H9 (cell line): ENCODE measurements around the gene CFAP299. TPM values are rescaled to one million over a fixed set of nuclear protein-coding genes. Genes with fewer than 3 reads are reported as not detected.

Source experiments
- DNase-seq: peaks from one replicate; pipeline ENCODE4 v3.0.0-alpha.2; 2017
- H2AFZ ChIP-seq: one replicate; pipeline ENCODE4 v1.6.1; 2013; ENCODE audit warnings: mild to moderate bottlenecking, low read length, control low read depth, moderate library complexity
- H2AK5ac ChIP-seq: 2 replicates; pipeline ENCODE4 v1.6.1; 2013; ENCODE audit warnings: low read length, control low read depth, mixed read lengths; ENCODE audit not compliant: insufficient read length
- H2BK120ac ChIP-seq: one replicate; pipeline ENCODE4 v1.6.1; 2013; ENCODE audit warnings: low read depth, mild to moderate bottlenecking, low read length, control low read depth, inconsistent platforms; ENCODE audit not compliant: poor library complexity, severe bottlenecking
- H2BK12ac ChIP-seq: 2 replicates; pipeline ENCODE4 v1.6.1; 2013; ENCODE audit warnings: low read length, control low read depth, mixed read lengths, low read depth; ENCODE audit not compliant: insufficient read length
- H2BK15ac ChIP-seq: 2 replicates; pipeline ENCODE4 v1.6.1; 2013; ENCODE audit warnings: low read depth, low read length, control low read depth
- H2BK20ac ChIP-seq: one replicate; pipeline ENCODE4 v1.6.1; 2013; ENCODE audit warnings: low read depth, mild to moderate bottlenecking, low read length, control low read depth, inconsistent platforms; ENCODE audit not compliant: poor library complexity, severe bottlenecking
- H2BK5ac ChIP-seq: 2 replicates; pipeline ENCODE4 v1.6.1; 2013; ENCODE audit warnings: low read length, control low read depth, mixed read lengths; ENCODE audit not compliant: insufficient read length
- H3K14ac ChIP-seq: 2 replicates; pipeline ENCODE4 v1.6.1; 2013; ENCODE audit warnings: low read length, control low read depth; ENCODE audit not compliant: insufficient read depth
- H3K18ac ChIP-seq: 2 replicates; pipeline ENCODE4 v1.6.1; 2013; ENCODE audit warnings: low read depth, mild to moderate bottlenecking, mixed read lengths, low read length, control low read depth; ENCODE audit not compliant: insufficient read length
- H3K23ac ChIP-seq: 2 replicates; pipeline ENCODE4 v1.6.1; 2013; ENCODE audit warnings: low read length, control low read depth, mixed read lengths, low read depth; ENCODE audit not compliant: insufficient read length
- H3K23me2 ChIP-seq: 2 replicates; pipeline ENCODE4 v1.6.1; 2013; ENCODE audit warnings: low read depth, mild to moderate bottlenecking, mixed read lengths, low read length, control low read depth; ENCODE audit not compliant: insufficient read length, poor library complexity, severe bottlenecking
- H3K27ac ChIP-seq: 2 replicates; pipeline ENCODE4 v1.5.1; 2013; ENCODE audit warnings: low read length, control low read depth, mixed read lengths, low read depth; ENCODE audit not compliant: insufficient read length
- H3K27me3 ChIP-seq: 2 replicates; pipeline ENCODE4 v1.6.1; 2013; ENCODE audit warnings: low read length, control low read depth, inconsistent platforms; ENCODE audit not compliant: insufficient read depth
- H3K4ac ChIP-seq: 2 replicates; pipeline ENCODE4 v1.6.1; 2013; ENCODE audit warnings: low read depth, mild to moderate bottlenecking, control low read depth, inconsistent platforms, low read length, moderate library complexity
- H3K4me1 ChIP-seq: 2 replicates; pipeline ENCODE4 v1.6.1; 2013; ENCODE audit warnings: low read length, control low read depth, inconsistent platforms; ENCODE audit not compliant: insufficient read depth
- H3K4me2 ChIP-seq: 2 replicates; pipeline ENCODE4 v1.6.1; 2013; ENCODE audit warnings: low read length, control low read depth, mixed read lengths; ENCODE audit not compliant: insufficient read length, insufficient read depth
- H3K56ac ChIP-seq: 2 replicates; pipeline ENCODE4 v1.6.1; 2013; ENCODE audit warnings: low read depth, mild to moderate bottlenecking, mixed read lengths, low read length, control low read depth; ENCODE audit not compliant: insufficient read length
- H3K79me1 ChIP-seq: 2 replicates; pipeline ENCODE4 v1.6.1; 2013; ENCODE audit warnings: low read depth, mild to moderate bottlenecking, moderate library complexity, low read length, control low read depth, inconsistent platforms; ENCODE audit not compliant: insufficient read depth, poor library complexity, severe bottlenecking
- H3K79me2 ChIP-seq: 2 replicates; pipeline ENCODE4 v1.6.1; 2013; ENCODE audit warnings: low read length, control low read depth, inconsistent platforms; ENCODE audit not compliant: insufficient read depth
- H3K9ac ChIP-seq: 2 replicates; pipeline ENCODE4 v1.6.1; 2013; ENCODE audit warnings: low read length, control low read depth, mixed read lengths; ENCODE audit not compliant: insufficient read length; ENCODE audit errors: extremely low read depth
- H3K9me3 ChIP-seq: one replicate; pipeline ENCODE4 v1.6.1; 2013; ENCODE audit warnings: low read depth, low read length, inconsistent platforms; ENCODE audit not compliant: control insufficient read depth
- H3T11ph ChIP-seq: one replicate; pipeline ENCODE4 v1.6.1; 2013; ENCODE audit warnings: mild to moderate bottlenecking, low read length, control low read depth, inconsistent platforms
- H4K20me1 ChIP-seq: one replicate; pipeline ENCODE4 v1.6.1; 2013; ENCODE audit not compliant: control insufficient read depth, insufficient read length, insufficient read depth
- H4K5ac ChIP-seq: 2 replicates; pipeline ENCODE4 v1.6.1; 2013; ENCODE audit warnings: low read depth, mild to moderate bottlenecking, mixed read lengths, low read length, control low read depth; ENCODE audit not compliant: insufficient read length
- H4K8ac ChIP-seq: replicated peaks from 2 replicates; pipeline ENCODE4 v1.6.1; 2013; ENCODE audit warnings: low read length, control low read depth, mixed read lengths, low read depth; ENCODE audit not compliant: insufficient read length
- H4K91ac ChIP-seq: 2 replicates; pipeline ENCODE4 v1.6.1; 2013; ENCODE audit warnings: low read depth, mild to moderate bottlenecking, moderate library complexity, mixed read lengths, low read length, control low read depth; ENCODE audit not compliant: insufficient read length
- H3K27ac Mint-ChIP-seq, 3 experiments: 2 replicates in 2 of 3; 3 replicates in 1 of 3; pipeline ENCODE4 v1.8.0; 2020 to 2021; ENCODE audit warnings: mixed read lengths in 3 of 3, mild to moderate bottlenecking in 1 of 3, moderate library complexity in 1 of 3
- H3K27me3 Mint-ChIP-seq: 2 replicates; pipeline ENCODE4 v1.8.0; 2021; ENCODE audit warnings: low read depth, mild to moderate bottlenecking, moderate library complexity, mixed read lengths
- H3K36me3 Mint-ChIP-seq, 3 experiments: 2 replicates in 2 of 3; 3 replicates in 1 of 3; pipeline ENCODE4 v1.8.0; 2020 to 2021; ENCODE audit warnings: low read depth in 3 of 3, mixed read lengths in 3 of 3; ENCODE audit not compliant: insufficient read depth in 1 of 3
- H3K4me1 Mint-ChIP-seq, 2 experiments: 2 replicates each; pipeline ENCODE4 v1.8.0; 2020; ENCODE audit warnings: mixed read lengths in 2 of 2
- H3K4me3 Mint-ChIP-seq, 2 experiments: 2 replicates in 1 of 2; 3 replicates in 1 of 2; pipeline ENCODE4 v1.8.0; 2020 to 2021; ENCODE audit warnings: mild to moderate bottlenecking in 2 of 2, mixed read lengths in 2 of 2, moderate library complexity in 1 of 2
- H3K9me3 Mint-ChIP-seq, 2 experiments: 2 replicates in 1 of 2; 3 replicates in 1 of 2; pipeline ENCODE4 v1.8.0; 2020; ENCODE audit warnings: mild to moderate bottlenecking in 2 of 2, mixed read lengths in 2 of 2, moderate library complexity in 1 of 2
- CTCF ChIP-seq: fragments of 200-600 bp; sonication (generic); conservative IDR thresholded peaks from 3 replicates; pipeline ENCODE4 v1.8.0; 2021; ENCODE audit warnings: antibody characterized with exemption, mild to moderate bottlenecking
- WGBS: extraction: QIAGEN DNeasy Blood & Tissue Kit; methylation state at CpG from one replicate; pipeline ENCODE4 v1.1.7; 2013; ENCODE audit warnings: missing lambda C conversion rate, low lambda C conversion rate, mixed read lengths; ENCODE audit not compliant: insufficient read length; ENCODE audit errors: extremely low coverage; 5-methylcytosine and 5-hydroxymethylcytosine counted together
- total RNA-seq: library from RNA; stranded (reverse); gene quantifications from 2 replicates; pipeline ENCODE4 v1.2.1, GENCODE V29; 2021

The CFAP299 gene
- total RNA-seq, 1 experiment from 2014 or later: not detected

GRCh38 chr4:80413086-80413485 is 77.6 kb downstream of the CFAP299 start:
- H3K4me1 Mint-ChIP-seq: peaks cover 4 to 8% of the 10 kb centered on the region in 2 experiments
- no peaks in the 10 kb centered on the region for H3K79me2 ChIP-seq
- no peak overlapping the region for H3K18ac ChIP-seq
- H3K14ac ChIP-seq: no peak overlapping the region
- no peak overlapping the region for H3K56ac ChIP-seq
- H3K27ac Mint-ChIP-seq: no peak overlapping the region
- no peak overlapping the region for H2AK5ac ChIP-seq
- no peaks in the 10 kb centered on the region for H3K9me3 ChIP-seq
- no peaks in the 10 kb centered on the region for H3K9me3 Mint-ChIP-seq
- TF ChIP-seq CTCF: no peak
- no peak overlapping the region for H2BK15ac ChIP-seq
- H3K27me3 ChIP-seq: no peaks in the 10 kb centered on the region
- no peak overlapping the region for H3K9ac ChIP-seq
- no peak overlapping the region for H3K4me3 Mint-ChIP-seq
- H3K23me2 ChIP-seq: no peaks in the 10 kb centered on the region
- H2BK120ac ChIP-seq: no peak overlapping the region
- no peaks in the 10 kb centered on the region for H3K79me1 ChIP-seq
- H4K8ac ChIP-seq: no peak overlapping the region
- H3T11ph ChIP-seq: no peak overlapping the region
- H3K4me2 ChIP-seq: no peak overlapping the region
- no peak overlapping the region for H2AFZ ChIP-seq
- H4K5ac ChIP-seq: no peak overlapping the region
- no peak overlapping the region for H4K91ac ChIP-seq
- WGBS: no CpG with 5 or more reads among the region's 2 CpGs
- H3K4ac ChIP-seq: no peak overlapping the region
- H3K36me3 Mint-ChIP-seq: no peaks in the 10 kb centered on the region
- no peak overlapping the region for H3K23ac ChIP-seq
- no peaks in the 10 kb centered on the region for H4K20me1 ChIP-seq
- no peak for DNase-seq
- H3K27me3 Mint-ChIP-seq: no peaks in the 10 kb centered on the region
- H2BK20ac ChIP-seq: no peak overlapping the region
- H3K4me1 ChIP-seq: no peaks in the 10 kb centered on the region
- no peak overlapping the region for H3K27ac ChIP-seq
- H2BK5ac ChIP-seq: no peak overlapping the region
- H2BK12ac ChIP-seq: no peak overlapping the region
